ENCODE measurements around the gene ZBTB45.

The ZBTB45 gene

DNA sequence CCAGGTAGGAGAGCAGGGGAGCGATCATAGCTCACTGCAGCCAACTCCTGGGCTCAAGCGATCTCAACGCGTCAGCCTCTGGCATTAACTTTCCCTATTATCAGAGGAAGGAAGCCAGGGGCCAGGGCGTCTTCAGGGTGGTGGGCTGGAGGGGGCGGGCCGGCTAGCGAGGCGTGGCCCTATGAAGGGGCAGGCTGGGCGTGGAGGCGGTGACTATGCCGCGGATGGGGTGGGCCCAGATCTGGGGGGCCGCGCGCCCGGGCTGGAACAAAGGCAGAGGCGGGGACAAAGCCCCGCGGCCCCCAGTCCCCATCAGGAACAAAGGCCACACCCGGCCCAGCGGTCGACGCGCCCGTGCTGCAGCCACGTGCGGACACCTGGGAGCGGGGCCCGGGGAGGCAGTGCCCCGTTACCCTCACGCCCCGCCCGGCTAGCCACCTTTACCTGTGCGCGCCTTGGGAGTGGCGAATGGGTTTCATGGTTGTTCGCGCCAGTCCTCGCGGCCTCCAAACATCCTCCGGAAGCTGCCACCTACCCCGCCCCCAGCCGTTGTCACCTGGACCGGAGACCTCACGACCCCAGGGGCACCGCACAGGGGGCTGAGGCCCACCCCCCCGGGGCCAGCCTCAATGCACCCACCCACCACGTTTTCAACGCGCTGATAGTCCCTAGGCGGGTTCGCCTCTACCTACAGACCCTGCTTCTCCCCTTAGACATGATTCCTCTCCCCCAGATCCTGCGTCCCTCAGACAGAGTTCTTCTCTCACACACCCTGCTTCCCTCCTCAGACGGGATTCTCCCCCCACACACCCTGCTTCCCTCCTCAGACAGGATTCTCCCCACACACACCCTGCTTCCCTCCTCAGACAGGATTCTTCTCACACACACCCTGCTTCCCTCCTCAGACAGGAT lies 18.9 kb upstream of the ZBTB45 start:
- peak; percentile 46 for DNase-seq

DNA sequence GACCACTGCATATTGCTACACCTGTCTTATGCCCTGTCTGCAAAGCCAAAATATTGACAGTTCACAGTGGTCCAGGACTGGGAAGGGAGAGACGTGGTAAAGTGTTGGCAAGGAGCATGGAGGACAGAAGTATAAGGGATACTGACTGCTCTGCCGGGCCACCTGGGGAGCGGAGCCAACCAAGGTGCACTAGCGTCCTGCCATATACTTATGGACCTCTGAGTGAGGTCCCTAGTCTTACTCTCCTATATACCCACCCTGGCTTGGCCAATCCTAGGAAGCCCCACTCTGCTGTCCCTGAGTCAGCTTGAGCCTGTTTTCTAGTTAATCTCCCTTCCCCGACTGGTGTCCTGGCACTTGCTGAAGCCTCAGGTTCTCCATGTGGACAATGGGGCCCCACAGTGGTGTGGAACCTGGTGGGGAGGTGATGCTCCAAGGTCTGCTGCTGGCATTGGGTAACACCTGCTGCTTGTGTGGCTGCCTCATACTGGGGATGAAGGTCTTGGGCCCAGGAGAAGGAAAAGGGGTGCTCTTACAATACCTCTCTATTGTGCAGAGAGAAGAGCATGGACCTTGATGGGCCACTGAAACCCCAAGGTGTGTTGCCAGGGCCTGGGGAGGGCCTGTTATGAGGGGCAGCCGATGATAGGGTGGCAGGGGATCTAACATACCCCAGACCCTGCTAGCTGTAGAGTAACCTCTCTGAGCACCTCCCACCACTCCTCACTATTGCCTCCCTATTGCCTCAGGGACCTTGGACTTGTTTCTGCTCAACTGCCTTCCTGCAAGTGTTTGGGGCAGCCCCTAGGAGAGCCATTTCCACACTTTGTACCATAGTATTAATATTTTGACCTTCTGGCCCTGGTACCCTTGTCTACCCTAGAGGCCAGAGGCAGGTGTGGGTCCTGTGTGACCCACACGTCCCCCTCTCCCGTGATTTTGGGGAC lies 17.5 kb upstream of the ZBTB45 start:
- DNase-seq: no peak

DNA sequence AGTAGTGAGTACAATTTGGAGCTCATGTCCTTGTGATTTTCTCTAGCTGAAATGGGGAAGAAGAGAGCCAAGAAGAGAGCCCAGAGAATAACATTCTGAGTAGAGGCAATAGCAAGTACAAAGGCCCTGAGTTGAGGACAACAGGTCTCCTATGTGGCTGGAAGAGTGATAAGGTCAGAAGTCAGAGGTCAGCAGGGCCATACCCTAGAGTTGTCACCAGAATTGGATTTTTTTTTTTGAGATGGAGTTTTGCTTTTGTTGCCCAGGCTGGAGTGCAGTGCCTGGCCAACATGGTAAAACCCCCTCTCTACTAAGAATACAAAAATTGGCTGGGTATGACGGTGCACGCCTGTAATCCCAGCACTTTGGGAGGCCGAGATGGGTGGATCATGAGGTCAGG lies 16.2 kb upstream of the ZBTB45 start:
- no peak for DNase-seq

GRCh38 chr19:58531034-58531840 lies 11.6 kb upstream of the ZBTB45 start:
- DNase-seq: no peak

- no peak for DNase-seq
These were observed 9.8 kb upstream of the ZBTB45 start for GRCh38 chr19:58529405-58529804.

GRCh38 chr19:58522709-58523108 lies 3.1 kb upstream of the ZBTB45 start:
- DNase-seq: no peak

DNA sequence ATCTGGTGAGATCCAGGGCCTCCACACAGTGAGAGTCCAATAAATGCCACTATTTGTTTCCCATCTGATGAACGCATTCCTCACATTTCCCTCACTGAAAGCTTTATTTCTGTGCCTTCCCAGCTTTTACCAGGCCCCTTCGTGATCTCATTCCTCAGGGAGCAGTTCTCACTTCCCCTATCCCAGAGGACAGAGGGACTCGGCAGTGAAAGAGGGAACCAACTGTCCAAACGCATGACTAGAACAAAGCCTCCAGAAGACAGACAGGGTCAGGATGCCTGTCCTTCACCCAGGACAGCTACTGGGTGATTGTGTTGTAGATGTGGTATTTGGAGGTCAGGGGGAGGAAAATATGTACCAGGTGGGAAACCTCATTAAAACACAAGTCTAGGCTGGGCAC lies 2.0 kb upstream of the ZBTB45 start:
- no peak for DNase-seq

DNA sequence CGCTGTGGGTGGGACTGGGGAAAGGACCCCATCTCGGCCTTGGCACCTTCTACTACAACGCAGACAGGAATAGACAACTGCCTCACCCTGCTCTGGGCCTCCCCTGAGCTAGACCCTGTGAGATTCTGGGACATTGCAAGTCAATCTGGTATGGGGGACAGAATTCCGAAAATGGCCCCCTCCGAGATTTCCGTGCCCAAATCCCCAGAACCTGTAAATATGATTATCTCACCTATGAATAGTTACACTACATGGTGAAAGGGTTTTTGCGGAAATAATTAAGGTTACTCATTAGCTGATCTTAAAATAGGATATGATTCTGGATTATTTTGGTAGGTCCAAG lies 618 bp upstream of the ZBTB45 start:
- DNase-seq: no peak

- DNase-seq: peak; percentile 52
These were observed 589 bp downstream of the ZBTB45 start for GRCh38 chr19:58519087-58519354.

DNA sequence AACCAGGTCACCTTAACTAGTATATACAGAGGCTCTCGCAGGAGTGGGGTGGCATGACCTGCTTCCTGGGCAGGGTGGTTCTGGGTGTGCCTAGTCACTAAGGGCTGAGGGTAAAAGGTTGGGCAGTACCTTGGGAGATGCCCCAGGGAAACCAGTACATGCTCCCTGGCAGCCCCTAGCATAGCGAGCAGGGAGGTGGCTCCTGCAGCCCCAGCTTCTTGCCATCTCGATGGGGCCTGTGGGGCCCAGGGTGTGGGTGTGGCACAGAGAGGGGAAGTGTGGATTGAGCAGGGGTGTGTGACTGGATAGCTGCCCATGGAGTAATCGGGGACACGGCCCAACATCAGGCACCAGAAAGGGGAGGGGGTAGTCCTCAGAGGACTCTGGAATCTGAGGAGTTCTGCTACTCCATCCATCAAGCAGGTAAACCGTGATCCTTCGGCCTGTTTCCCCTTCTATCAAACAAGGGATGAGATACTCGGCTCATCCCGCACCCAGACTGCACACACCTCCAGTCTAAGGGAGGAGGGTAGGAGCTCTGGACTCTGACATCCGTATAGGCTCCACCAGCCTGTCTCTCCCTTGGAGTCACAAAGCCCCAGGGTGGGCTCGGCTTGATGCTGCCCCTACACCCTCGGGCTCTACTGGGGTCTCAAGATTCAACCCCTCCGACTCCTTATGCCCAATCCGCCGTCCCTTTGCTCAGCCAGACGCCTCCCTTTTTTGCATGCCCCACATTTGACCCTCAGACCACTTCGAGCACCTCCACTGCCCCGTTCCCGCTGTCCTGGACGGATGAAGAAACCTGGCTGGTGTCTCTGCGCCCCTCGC lies 1.1 kb downstream of the ZBTB45 start:
- no peak for DNase-seq

DNA sequence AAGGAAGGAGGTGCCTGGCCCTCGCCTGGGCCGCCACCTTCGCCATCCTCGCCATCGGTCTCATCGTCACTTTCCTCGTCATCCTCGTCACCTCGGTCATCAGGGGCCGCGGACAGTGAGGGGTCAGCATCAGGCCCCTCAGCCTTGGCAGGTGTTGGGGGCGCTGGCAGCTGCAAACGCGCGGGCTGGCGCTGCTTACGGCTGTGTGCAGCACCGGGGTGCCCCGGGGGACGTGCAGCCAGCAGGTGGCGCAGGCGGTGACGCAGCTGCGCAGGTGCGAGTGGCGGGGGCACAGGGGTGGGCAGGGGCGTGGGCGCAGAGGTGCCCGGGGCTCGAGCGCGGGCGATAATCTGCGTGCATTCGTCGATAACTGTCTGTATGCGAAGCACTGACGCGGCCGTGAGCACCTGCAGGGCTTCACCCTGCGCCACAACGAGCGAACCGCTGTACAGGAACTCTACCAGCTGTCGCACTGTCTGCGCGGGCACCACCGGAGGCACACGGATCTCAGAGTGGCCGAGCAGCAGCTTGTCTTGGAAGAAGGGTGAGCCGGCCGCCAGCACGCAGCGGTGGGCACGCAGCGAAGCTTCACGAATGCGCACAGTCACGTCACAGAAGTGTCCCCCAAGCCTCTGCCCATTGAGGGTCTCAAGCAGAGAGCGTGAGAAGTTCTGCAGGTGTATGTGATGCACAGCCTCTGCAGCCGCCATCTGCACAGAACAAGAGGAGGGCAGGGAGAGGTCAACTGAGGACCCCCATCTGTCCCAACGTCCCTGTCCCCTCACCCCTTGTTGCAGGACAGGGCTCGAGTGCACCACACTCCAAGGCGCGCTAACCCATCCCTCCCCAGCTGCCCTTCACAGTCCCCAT lies 2.4 kb downstream of the ZBTB45 start:
- DNase-seq: no peak

GRCh38 chr19:58516246-58516836 lies 3.3 kb downstream of the ZBTB45 start:
- DNase-seq: no peak

DNA sequence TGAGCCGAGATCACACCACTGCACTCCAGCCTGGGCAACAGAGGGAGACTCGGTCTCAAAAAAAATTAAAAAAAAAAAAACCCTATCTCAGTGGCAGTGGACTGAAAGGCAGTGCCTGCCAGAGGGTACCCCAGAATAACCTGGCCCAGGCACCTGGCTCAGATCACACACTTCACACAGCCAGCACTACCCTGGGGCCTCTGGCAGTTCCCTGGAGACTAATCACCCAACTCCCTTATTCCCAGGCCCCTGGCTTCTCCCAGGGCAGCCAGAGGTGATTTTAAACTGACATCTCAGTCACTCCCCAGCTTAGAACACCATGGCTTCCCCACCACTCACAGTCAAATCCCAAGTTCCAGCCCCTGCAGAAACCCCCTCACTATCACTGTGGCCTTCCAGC lies 4.4 kb downstream of the ZBTB45 start:
- no peak for DNase-seq

- no peak for DNase-seq
These were observed 5.0 kb downstream of the ZBTB45 start for GRCh38 chr19:58514564-58515022.

DNA sequence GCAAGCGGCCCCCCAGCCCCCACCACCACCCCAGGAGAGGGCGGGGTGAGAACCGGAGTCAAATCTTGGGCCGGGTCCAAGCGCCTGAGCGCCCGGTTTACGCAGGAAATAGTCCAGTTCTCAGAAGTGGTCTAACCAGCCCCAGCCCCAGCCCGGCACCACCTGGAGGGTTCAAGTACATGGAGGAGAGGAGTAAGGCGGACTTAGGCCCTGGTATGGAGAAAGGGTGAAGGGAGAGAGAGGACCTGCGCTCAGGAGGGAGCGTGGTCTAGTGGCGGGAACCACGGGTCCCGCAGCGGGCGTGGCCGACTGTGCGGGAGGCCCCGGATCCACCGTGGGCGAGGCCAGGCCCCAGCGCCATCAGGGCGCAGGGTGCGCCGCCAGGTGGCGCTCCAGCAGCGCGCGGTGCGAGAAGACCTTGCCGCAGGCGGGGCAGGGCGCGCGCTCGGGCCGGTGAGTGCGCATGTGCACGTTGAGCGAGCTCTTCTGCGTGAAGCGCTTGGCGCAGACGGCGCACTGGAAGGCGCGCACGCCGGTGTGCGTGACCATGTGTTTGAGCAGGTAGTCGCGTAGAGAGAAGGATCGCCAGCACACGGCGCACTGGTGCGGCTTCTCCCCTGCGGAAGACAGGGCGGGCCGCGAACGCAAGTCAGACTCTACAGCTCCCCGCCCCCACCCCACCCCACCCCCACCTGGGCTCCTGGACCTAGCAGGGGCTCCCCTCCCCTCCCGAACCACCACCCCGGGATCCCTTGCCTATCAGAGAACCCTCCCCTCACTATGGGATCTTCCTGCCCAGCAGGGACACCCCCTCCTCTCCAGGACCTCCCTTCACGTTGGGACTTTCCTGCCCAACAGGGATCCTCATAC lies 5.7 kb downstream of the ZBTB45 start:
- DNase-seq: peak; percentile 94

DNA sequence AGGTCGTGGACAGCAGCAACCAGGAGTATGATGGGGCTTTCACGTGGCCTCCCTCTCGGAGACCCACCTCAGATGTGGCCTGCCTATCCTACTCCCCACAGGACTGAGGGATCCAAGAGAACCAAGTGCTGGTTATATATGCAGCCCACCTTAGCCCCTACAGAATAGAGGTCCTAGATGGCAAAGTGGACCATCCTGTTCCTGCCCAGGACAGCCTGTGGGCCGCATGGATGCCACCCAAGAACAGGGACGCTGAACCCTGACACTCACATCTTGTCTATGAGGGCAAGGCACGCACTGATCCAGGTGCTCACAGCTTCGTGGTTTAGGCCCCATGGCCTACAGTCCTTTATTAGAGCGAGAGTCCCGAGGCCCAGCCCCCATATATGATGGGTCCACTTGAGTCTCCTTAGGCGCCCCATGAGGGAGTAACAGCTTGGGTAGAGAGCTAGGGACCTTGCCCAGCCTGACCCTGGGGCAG lies 6.4 kb downstream of the ZBTB45 start:
- no peak for DNase-seq

DNA sequence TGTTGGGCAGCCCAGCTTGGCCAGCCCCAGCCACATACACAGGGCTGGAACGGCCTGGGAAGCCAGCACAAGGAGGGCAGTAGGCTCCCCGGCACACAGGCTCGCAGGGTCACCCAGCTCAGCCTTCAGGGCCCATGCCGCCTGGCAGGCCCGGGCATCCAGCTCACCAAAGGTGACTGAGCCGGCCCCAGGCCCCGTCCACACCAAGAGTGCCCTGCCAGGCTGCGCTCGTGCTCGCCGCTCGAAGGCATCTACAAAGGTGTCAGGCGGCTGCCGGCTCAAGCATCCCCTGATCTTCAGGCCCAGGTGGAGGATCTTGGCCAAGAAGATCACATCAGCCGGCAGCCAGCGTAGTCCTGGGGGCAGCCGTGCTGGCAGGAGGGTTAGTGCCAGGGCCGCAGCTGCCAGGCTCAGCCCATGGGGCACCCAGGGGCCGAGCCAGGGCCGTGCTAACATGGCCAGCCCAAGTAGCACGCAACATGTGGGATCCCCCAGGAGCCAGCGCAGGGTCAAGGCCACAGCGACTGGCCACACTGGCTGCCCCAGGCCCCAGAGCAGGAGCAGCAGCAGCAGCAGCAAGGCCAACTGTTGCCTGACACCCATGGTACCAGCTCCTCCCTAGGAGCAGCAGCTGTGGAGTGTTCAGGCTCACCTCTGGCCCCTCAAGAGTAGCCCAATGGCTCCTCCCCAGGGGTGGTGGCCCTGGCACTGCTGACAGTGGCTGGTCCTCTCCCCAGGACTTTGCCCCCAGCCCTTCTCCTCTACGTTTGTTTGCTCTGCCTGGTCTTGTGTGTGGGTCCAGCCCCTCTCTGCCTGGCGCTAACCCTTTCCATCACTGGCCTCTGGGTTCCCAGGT lies 8.0 kb downstream of the ZBTB45 start, which contains the start of gene SLC27A5:
TSS of gene SLC27A5 (minus strand) at position 640 of the 856 bp plus-strand sequence. CDS start at position 603, 37 bp downstream.
- no peak for DNase-seq

DNA sequence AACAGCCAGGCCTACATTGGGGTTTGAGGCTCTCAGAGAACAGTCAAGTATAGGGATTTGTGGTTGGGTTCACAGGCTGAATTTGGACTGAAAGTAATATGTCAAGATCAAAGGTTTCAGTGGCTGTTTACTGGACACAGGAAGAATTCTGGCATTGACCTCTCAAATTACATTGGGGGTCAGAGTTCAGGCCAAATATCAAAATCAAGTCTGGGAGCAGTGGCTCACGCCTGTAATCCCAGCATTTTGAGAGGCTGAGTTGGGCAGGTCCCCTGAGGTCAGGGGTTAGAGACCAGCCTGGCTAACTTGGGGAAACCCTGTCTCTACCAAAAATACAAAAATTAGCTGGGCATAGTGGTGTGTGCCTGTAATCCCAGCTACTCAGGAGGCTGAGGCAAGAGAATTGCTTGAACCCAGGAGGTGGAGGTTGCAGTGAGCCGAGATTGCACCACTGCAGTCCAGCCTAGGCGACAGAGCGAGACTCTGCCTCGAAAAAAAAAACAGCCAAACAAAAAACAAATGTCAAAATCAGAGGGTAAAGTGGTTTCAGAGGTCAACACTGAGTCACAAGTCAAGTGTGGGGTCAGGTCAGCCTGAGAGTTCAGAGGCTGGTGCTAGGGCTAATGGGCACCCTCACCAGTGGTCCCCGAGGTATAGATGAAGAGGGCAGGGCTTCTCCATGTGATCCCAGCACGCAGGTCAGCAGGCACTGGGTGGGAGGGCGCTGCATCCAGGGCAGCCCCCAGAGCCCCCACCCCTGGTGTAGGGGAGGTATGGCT lies 9.3 kb downstream of the ZBTB45 start:
- DNase-seq: no peak
